ENCODE measurements around the gene SIK2.

Gene SIK2

DNA sequence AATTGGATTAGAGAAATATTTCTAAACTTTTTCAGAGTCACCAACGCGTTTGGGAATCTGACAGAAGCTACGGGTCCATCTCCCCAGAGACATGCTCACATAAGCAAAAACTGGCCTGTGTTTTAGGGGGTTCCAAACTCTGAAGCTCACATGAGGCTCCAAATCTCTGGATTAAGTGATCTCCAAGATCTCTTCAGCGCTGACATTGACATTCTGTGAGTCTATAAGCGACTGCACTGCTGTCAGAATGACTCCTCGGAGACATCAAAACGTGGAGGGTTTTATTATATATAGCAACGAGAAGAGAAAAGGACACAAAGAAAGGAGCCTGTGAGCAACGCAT, 642 bp upstream of the SIK2 start:
- peak overlapping the region; percentile 87 for H3K4me3 ChIP-seq (replicated peaks; ENCODE audit: insufficient read depth, low read length)
- TF ChIP-seq, protein P1, sequence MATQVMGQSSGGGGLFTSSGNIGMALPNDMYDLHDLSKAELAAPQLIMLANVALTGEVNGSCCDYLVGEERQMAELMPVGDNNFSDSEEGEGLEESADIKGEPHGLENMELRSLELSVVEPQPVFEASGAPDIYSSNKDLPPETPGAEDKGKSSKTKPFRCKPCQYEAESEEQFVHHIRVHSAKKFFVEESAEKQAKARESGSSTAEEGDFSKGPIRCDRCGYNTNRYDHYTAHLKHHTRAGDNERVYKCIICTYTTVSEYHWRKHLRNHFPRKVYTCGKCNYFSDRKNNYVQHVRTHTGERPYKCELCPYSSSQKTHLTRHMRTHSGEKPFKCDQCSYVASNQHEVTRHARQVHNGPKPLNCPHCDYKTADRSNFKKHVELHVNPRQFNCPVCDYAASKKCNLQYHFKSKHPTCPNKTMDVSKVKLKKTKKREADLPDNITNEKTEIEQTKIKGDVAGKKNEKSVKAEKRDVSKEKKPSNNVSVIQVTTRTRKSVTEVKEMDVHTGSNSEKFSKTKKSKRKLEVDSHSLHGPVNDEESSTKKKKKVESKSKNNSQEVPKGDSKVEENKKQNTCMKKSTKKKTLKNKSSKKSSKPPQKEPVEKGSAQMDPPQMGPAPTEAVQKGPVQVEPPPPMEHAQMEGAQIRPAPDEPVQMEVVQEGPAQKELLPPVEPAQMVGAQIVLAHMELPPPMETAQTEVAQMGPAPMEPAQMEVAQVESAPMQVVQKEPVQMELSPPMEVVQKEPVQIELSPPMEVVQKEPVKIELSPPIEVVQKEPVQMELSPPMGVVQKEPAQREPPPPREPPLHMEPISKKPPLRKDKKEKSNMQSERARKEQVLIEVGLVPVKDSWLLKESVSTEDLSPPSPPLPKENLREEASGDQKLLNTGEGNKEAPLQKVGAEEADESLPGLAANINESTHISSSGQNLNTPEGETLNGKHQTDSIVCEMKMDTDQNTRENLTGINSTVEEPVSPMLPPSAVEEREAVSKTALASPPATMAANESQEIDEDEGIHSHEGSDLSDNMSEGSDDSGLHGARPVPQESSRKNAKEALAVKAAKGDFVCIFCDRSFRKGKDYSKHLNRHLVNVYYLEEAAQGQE (IDR thresholded peaks at IDR 0.05; ENCODE audit: insufficient replicate concordance, low read depth), result no peak
- no peak for TF ChIP-seq SPI1 (IDR thresholded peaks at IDR 0.05; ENCODE audit: borderline replicate concordance, low read depth)
- TF ChIP-seq POLR2AphosphoS5 (IDR thresholded peaks at IDR 0.05; ENCODE audit: low read depth), result no peak
- no peak for TF ChIP-seq GABPA (IDR thresholded peaks at IDR 0.05; ENCODE audit: low read depth)
- TF ChIP-seq, protein P2, sequence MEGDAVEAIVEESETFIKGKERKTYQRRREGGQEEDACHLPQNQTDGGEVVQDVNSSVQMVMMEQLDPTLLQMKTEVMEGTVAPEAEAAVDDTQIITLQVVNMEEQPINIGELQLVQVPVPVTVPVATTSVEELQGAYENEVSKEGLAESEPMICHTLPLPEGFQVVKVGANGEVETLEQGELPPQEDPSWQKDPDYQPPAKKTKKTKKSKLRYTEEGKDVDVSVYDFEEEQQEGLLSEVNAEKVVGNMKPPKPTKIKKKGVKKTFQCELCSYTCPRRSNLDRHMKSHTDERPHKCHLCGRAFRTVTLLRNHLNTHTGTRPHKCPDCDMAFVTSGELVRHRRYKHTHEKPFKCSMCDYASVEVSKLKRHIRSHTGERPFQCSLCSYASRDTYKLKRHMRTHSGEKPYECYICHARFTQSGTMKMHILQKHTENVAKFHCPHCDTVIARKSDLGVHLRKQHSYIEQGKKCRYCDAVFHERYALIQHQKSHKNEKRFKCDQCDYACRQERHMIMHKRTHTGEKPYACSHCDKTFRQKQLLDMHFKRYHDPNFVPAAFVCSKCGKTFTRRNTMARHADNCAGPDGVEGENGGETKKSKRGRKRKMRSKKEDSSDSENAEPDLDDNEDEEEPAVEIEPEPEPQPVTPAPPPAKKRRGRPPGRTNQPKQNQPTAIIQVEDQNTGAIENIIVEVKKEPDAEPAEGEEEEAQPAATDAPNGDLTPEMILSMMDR (IDR thresholded peaks at IDR 0.05; ENCODE audit: insufficient read depth, low read length), result no peak
- H3K27me3 ChIP-seq (ENCODE audit: insufficient read depth, poor library complexity, severe bottlenecking), result no peaks in the 10 kb centered on the region
- H3K27ac ChIP-seq (replicated peaks), result peak overlapping the region; percentile 55
- no peak for DNase-seq (ENCODE audit: low read depth in 1 of 2, low spot score in 1 of 2)

DNA sequence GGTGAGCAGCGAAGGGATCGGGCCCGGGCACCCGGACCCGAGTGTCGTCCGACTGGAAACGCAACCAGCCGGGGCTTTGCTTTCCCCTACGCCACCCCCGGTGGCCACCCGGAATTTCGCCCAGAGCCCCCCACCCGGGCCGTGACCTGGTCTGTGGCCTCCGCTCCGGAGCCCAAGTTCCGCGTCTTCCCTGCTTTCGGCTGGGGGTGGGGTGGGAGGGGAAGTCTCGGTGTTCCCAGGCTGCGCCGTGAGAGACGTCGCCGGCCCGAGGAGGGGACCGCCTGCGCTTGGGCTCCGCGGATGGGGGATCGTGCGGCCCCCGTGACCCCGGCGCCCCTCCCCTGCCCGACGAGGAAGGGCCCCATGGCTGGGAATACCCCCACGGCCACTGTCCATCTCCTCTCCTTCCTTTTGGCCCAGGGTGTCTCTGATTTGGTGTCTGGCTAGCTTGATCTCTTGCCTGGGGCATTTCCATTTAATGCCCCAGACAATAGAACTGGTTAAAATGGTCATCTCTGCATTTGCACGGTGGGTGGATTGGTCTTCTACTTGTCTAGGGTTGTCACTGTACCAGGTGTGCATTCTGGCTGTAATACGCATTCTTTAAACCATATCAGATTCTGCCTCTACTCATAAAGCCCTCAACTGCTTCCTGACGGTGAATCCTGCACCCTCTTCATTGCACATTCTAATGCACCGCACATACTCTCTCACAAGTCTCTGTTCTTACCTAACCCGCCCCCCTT, 789 bp downstream of the SIK2 start:
- peak overlapping the region; percentile 87 for H3K4me3 ChIP-seq (replicated peaks; ENCODE audit: insufficient read depth, low read length)
- peak in 1 of 2 experiments; percentile 20 for DNase-seq (ENCODE audit: low read depth in 1 of 2, low spot score in 1 of 2)
- H3K27ac ChIP-seq (replicated peaks), result peak overlapping the region; percentile 82
- no peaks in the 10 kb centered on the region for H3K27me3 ChIP-seq (ENCODE audit: insufficient read depth, poor library complexity, severe bottlenecking)
- no peak for TF ChIP-seq GABPA (IDR thresholded peaks at IDR 0.05; ENCODE audit: low read depth)
- no peak for TF ChIP-seq SPI1 (IDR thresholded peaks at IDR 0.05; ENCODE audit: borderline replicate concordance, low read depth)
- TF ChIP-seq, protein P2 (IDR thresholded peaks at IDR 0.05; ENCODE audit: insufficient read depth, low read length), result no peak
- TF ChIP-seq POLR2AphosphoS5 (IDR thresholded peaks at IDR 0.05; ENCODE audit: low read depth), result no peak
- TF ChIP-seq, protein P1 (IDR thresholded peaks at IDR 0.05; ENCODE audit: insufficient replicate concordance, low read depth), result no peak

DNA sequence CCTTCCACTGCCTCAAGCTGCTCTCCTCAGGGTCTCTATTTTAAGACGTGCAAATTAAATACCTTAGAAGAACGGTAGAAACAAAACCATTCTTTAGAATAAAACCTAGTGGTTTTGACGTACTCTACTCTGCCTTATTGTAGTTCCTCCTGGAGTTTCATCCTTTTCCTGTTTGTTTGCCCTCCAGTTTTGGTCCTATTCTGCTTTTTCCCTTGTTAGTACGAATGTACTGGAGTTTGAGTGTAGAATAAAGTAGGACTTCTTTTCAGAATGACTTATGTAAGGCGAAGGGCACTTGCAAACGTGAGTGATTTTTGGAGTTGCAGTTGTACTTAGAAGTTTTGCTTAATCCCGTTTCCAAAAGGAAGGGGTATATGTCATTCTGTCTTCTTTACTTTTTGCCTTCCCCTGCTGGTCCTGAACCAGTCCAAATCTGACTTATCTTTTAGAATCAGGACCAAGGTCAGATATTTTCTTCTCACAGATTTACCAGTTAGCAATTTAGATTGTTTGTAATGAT, 1.4 kb downstream of the SIK2 start:
- no peak for TF ChIP-seq SPI1 (IDR thresholded peaks at IDR 0.05; ENCODE audit: borderline replicate concordance, low read depth)
- Histone ChIP-seq H3K27me3 (ENCODE audit: insufficient read depth, poor library complexity, severe bottlenecking) (no peaks in the 10 kb centered on the region), H3K27ac (replicated peaks) (no peak overlapping the region), H3K4me3 (replicated peaks; ENCODE audit: insufficient read depth, low read length) (peak overlapping the region; percentile 87)
- DNase-seq (ENCODE audit: low read depth in 1 of 2, low spot score in 1 of 2), result no peak

DNA sequence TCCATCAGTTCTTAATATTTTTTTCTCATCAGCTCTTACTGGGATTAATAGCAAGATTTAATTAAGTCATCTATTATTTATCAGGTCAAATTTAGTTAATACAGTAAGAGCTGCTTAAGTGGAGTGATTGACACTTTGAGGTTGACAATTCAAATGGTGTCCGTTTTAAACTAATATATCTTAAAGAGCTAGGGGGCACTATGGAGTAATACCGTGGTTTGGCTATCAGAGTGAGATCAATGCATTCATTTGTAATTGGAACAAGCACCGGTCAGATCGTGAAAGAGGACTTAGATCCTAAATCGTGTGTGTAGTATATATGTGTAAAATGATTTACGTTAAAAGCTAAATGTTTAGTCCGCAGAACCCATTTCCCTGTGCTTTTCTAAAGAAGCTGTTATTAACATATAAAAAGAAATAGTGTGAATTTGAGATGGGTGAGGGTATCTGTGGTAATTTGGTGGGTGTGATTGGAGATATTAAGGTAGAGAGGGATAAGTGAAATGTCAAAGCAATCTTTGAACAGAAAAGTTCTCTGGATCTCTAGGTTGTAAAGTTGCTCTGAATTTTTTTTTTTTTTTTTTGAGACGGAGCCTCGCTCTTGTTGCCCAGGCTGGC, 2.3 kb downstream of the SIK2 start:
- no peaks in the 10 kb centered on the region for H3K27me3 ChIP-seq (ENCODE audit: insufficient read depth, poor library complexity, severe bottlenecking)
- no peak overlapping the region for H3K27ac ChIP-seq (replicated peaks)
- peak in 1 of 2 experiments; percentile 9 for DNase-seq (ENCODE audit: low read depth in 1 of 2, low spot score in 1 of 2)
- no peak overlapping the region for H3K4me3 ChIP-seq (replicated peaks; ENCODE audit: insufficient read depth, low read length)
- TF ChIP-seq, protein P2 (IDR thresholded peaks at IDR 0.05; ENCODE audit: insufficient read depth, low read length), result peak; percentile 25
- no peak for TF ChIP-seq SPI1 (IDR thresholded peaks at IDR 0.05; ENCODE audit: borderline replicate concordance, low read depth)
